Colonic mucosa (tissue), 4 donors: ENCODE data around the gene AQP3. TPM values are rescaled to one million over a fixed set of nuclear protein-coding genes. Genes with fewer than 3 reads are reported as not detected.

Source experiments
- DNase-seq: peaks from one replicate; pipeline ENCODE4 v3.0.0-alpha.2; 2020
- H3K27ac ChIP-seq: fragments of 200-600 bp; one replicate; pipeline ENCODE4 v1.8.0; 2021
- H3K27me3 ChIP-seq: fragments of 200-600 bp; one replicate; pipeline ENCODE4 v1.8.0; 2021
- H3K36me3 ChIP-seq: fragments of 200-600 bp; one replicate; pipeline ENCODE4 v1.8.0; 2021
- H3K4me1 ChIP-seq: fragments of 200-600 bp; one replicate; pipeline ENCODE4 v1.8.0; 2021; ENCODE audit warnings: mild to moderate bottlenecking
- H3K4me3 ChIP-seq: fragments of 200-600 bp; one replicate; pipeline ENCODE4 v1.8.0; 2021
- H3K9ac ChIP-seq, 2 donors: one replicate each; pipeline ENCODE4 v1.7.0; 2013; ENCODE audit warnings: control low read depth in 2 of 2, low read depth in 2 of 2, low read length in 2 of 2
- H3K9me3 ChIP-seq: fragments of 200-600 bp; one replicate; pipeline ENCODE4 v1.8.0; 2021
- intact Hi-C: fragments of 100-400 bp; cut with DNase I; formaldehyde crosslinking; loops from one replicate; pipeline ENCODE4 v1.14.1; 2022
- total RNA-seq, 2 donors: library from RNA; stranded (reverse); fragmentation: NEBNext Ultra II Directional in 1 of 2; extraction: Animal tissue kit (Norgen Biotek cat#: 25700) in 1 of 2; gene quantifications; one replicate each; pipeline ENCODE4 v1.2.1, GENCODE V29; 2021
- TF ChIP-seq, protein P1 (sequence below): fragments of 200-600 bp; IDR thresholded peaks from one replicate; pipeline ENCODE4 v1.8.0; 2022; ENCODE audit warnings: antibody characterized with exemption, mild to moderate bottlenecking
- donor health status: healthy.
- donor health status: DM: no; HTN: no; CAD: no.
- donor health status: DM: no; HTN: no; CAD: no.

The AQP3 gene
- total RNA-seq, 2 donors from 2014 or later = 7.2 to 13.3 TPM

DNA sequence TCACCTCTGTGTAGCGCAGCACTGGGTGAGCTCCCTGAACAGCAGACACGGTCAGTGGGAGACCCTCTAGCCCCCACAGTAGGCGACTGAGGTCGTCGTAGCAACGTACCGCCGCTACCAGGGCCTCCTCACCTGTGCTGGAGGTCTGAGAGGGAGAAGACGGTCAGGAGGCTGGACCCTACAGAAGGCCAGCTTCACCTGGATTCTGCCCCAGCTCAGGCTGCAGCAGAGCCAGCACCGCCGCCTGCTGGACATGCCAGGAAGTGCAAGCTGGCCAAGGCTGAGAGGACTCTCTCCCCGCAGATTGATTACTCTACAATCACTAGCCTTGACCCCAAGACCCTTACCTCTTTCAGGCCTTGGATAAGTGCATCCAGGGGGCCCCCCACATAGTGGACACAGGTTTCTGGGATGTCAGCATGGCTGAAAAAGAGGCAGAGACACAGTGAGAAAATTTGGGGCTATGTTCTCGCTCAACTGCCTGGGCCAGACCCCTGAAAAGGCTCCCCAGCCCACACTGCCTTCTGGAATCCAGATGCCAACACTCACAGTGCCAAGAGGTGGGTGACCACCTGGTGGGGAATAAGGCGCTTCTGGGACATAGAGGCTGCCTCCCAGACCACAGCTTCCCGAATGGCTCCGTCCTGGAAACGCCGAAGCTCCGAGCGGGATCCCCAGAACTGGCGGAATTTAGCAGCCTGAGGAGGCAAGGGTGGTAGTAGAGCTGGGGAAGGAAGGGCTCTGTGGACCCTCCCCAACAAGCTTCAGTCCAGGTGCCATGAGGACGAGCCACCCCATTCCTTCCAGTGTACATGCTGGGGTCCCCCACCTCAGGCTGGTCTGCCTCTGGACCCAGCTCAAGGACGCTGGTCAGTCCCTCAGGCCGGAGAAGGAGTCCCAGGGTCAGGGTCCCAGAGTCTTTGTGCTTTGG is 19.4 kb upstream of the AQP3 start:
- no peak overlapping the region for H3K9ac ChIP-seq
- H3K27ac ChIP-seq = no peak overlapping the region
- peak; percentile 72 for DNase-seq
- H3K4me3 ChIP-seq = no peak overlapping the region
- peaks cover 24% of the 10 kb centered on the region for H3K36me3 ChIP-seq
- intact Hi-C loops = loop anchor here (5.0 kb wide), 2 partner anchors 65 to 90 kb away; partner anchors contain the start of gene AQP7
- no peaks in the 10 kb centered on the region for H3K27me3 ChIP-seq
- H3K9me3 ChIP-seq = no peaks in the 10 kb centered on the region
- H3K4me1 ChIP-seq = no peaks in the 10 kb centered on the region
- TF ChIP-seq, protein P1, sequence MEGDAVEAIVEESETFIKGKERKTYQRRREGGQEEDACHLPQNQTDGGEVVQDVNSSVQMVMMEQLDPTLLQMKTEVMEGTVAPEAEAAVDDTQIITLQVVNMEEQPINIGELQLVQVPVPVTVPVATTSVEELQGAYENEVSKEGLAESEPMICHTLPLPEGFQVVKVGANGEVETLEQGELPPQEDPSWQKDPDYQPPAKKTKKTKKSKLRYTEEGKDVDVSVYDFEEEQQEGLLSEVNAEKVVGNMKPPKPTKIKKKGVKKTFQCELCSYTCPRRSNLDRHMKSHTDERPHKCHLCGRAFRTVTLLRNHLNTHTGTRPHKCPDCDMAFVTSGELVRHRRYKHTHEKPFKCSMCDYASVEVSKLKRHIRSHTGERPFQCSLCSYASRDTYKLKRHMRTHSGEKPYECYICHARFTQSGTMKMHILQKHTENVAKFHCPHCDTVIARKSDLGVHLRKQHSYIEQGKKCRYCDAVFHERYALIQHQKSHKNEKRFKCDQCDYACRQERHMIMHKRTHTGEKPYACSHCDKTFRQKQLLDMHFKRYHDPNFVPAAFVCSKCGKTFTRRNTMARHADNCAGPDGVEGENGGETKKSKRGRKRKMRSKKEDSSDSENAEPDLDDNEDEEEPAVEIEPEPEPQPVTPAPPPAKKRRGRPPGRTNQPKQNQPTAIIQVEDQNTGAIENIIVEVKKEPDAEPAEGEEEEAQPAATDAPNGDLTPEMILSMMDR = peak; percentile 97

DNA sequence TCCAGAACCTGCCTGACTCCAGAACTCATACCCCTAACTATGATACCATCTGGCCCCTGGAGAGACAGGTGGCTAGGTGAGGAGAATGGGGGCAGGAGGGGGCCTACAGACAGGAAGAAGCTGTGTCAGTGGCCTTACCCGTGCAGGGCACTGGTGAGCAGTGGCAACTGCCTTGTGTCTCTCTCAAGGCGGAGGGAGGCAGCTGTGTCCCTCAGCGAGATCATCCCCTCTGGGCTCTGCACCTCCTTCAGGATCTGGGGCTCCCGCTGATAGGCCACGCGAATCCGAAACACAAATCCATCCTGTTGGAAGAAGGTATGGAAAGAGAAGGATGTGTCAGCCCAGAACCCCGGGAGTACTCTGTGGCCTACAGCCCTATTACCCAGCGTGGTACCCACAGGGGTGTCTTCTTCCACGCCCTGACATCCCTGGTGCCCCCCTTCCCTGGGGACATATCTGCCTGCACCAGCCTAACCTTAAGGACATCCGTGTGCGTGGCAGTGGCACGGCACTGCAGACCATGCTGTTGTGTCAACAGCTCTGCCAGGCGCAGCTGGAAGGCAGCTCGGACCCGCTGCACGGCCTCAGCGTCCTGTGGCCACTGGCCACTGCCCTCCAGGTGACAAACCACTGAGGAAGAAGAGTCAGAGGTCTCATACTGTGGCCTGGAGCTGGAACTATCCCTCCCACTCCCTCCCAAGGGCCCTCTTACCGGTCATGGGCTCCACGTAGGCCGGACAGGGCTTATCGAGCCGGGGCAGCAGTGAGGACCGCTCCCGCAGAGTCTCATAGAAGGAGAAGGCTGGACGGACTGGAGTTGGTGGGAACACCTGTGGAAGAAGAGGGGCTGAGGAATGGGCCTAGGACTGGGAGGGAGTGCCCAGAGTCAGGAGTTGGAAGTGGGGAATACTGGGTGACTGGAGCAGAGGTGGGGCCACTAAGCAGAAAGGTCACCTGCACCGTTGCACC is 18.5 kb upstream of the AQP3 start:
- TF ChIP-seq, protein P1 = no peak
- DNase-seq = no peak
- intact Hi-C loops = loop anchor here (5.0 kb wide), 2 partner anchors 64 to 89 kb away; partner anchors contain the start of gene AQP7

DNA sequence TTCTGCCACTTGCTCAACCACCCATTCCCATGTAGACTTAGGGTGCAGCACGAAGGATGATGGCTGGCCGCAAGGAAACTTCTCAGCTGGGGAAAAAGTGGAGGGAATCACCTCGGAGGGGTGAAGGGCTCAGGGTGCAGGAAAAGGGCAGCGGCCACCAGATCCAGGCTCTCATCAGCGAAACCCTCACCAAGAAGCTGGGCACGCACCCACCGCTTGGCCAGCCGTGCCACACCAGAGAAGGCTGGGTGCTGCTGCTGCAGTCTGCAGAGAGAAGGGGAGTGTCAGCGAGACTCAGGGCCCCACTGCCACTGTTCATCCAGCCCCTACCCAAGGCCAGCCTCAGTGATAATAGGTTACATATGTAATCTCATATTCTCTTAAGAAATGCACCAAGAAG is 17.7 kb upstream of the AQP3 start:
- no peaks in the 10 kb centered on the region for H3K9me3 ChIP-seq
- DNase-seq = no peak
- TF ChIP-seq, protein P1 = no peak
- peaks cover 16% of the 10 kb centered on the region for H3K36me3 ChIP-seq
- no peaks in the 10 kb centered on the region for H3K27me3 ChIP-seq
- H3K27ac ChIP-seq = no peak overlapping the region
- no peak overlapping the region for H3K4me3 ChIP-seq
- H3K4me1 ChIP-seq = no peaks in the 10 kb centered on the region
- H3K9ac ChIP-seq = no peak overlapping the region
- intact Hi-C loops = loop anchor here (5.0 kb wide), 2 partner anchors 63 to 88 kb away; partner anchors contain the start of gene AQP7

More for the DNA sequence above, 18.5 kb upstream of the AQP3 start:
- Histone ChIP-seq H3K4me3 (no peak overlapping the region), H3K9me3 (no peaks in the 10 kb centered on the region), H3K36me3 (peaks cover 20% of the 10 kb centered on the region), H3K27ac (no peak overlapping the region), H3K9ac (no peak overlapping the region), H3K4me1 (no peaks in the 10 kb centered on the region), H3K27me3 (no peaks in the 10 kb centered on the region)

DNA sequence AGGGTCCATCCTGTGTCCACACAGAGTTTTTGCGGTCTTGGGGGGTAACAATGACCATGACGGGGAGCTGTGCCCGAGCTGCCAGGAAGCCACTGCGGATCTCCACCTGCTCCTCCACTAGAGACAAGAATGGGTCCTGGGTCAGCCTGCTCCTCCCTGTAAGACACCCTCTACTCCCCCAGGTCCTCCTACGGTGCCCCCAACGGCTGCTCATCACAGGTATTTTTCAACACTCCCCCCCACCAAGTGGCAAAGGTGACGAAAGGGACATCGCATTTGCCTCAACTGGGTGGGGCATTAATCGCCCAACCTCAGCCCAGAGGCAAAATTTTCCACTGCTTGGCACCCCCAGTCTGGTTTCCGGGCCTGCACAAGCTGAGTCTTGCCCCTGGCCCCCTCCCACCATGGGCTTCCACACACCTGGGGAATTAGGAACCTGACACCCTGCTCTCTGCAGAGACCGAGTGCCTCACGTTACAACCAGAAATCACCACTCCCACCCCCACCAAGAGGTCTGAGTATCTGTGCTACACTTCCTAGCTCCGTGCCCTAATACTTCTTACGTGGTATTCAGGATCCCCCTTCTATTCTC is 16.7 kb upstream of the AQP3 start:
- no peak overlapping the region for H3K9ac ChIP-seq
- peaks cover 16% of the 10 kb centered on the region for H3K36me3 ChIP-seq
- H3K27me3 ChIP-seq = no peaks in the 10 kb centered on the region
- no peak overlapping the region for H3K27ac ChIP-seq
- intact Hi-C loops = loop anchor here (5.0 kb wide), 1 partner anchor 177 kb away; no protein-coding TSS in a partner anchor
- TF ChIP-seq, protein P1 = no peak
- H3K9me3 ChIP-seq = no peaks in the 10 kb centered on the region
- no peaks in the 10 kb centered on the region for H3K4me1 ChIP-seq
- no peak for DNase-seq
- H3K4me3 ChIP-seq = no peak overlapping the region

DNA sequence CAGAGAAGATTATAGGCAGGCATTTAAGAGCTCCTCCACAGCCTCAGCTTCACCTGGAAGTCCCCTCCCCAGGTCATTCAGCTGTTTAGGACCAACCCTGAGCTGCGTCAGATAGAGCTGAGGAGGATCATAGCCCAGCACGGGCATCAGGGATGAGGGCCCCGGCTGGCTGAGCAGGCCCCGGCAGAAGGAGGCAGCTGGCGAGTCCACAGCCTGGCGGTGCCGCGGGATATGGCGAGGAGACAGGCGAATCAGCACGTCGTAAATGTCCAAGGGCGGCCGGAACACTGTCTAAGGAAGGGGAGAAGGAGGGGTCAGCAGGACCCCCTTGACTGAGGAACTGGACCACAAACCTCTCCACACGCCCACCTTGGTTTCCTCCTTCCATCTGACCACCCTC is 15.8 kb upstream of the AQP3 start:
- no peaks in the 10 kb centered on the region for H3K9me3 ChIP-seq
- no peak overlapping the region for H3K27ac ChIP-seq
- no peak overlapping the region for H3K4me3 ChIP-seq
- no peaks in the 10 kb centered on the region for H3K4me1 ChIP-seq
- intact Hi-C loops = loop anchor here (5.0 kb wide), 1 partner anchor 176 kb away; no protein-coding TSS in a partner anchor
- no peak overlapping the region for H3K9ac ChIP-seq
- TF ChIP-seq, protein P1 = no peak
- H3K27me3 ChIP-seq = no peaks in the 10 kb centered on the region
- no peak for DNase-seq
- peaks cover 16% of the 10 kb centered on the region for H3K36me3 ChIP-seq
